Endothelial cell of umbilical vein (primary cell): ENCODE measurements around the gene PCNT. TPM values are rescaled to one million over a fixed set of nuclear protein-coding genes. Genes with fewer than 3 reads are reported as not detected.

Source experiments
- BruUV-seq: library from RNA; stranded (reverse); fragments of 400-500 nt; replicated peaks from 2 replicates; lab custom pipeline; 2021; lab: Mats Ljungman, UMichigan
- CTCF ChIA-PET: fragments of 300-600, 350-600 bp; sonication (Branson Sonifier 250); formaldehyde crosslinking; loops from one replicate; lab custom pipeline; 2021; ENCODE audit warnings: antibody characterized with exemption, inconsistent platforms; lab: Charles Lee
- POLR2A ChIA-PET: fragments of 300-600, 350-600 bp; sonication (Branson Sonifier 250); formaldehyde crosslinking; loops from one replicate; lab custom pipeline; 2021; ENCODE audit warnings: antibody characterized with exemption, inconsistent platforms; lab: Charles Lee
- DNase-seq: peaks from one replicate; pipeline ENCODE4 v3.0.0-alpha.2; 2011; ENCODE audit warnings: low read depth, low spot score
- FAIRE-seq: peaks from 2 replicates; lab custom pipeline; 2011; peaks lifted over from hg19 to GRCh38; lab: Jason Lieb, UNC
- H2AFZ ChIP-seq: 2 replicates; pipeline ENCODE4 v1.6.0; 2012; ENCODE audit warnings: low read depth, low read length, control low read depth, inconsistent platforms
- H3K27ac ChIP-seq: 2 replicates; pipeline ENCODE4 v1.5.1; 2011; ENCODE audit warnings: low read depth, mild to moderate bottlenecking, control low read depth, low read length, moderate library complexity; ENCODE audit not compliant: insufficient read depth
- H3K27me3 ChIP-seq, 2 experiments: 2 replicates each; pipeline versions ENCODE4 v1.6.0 to v1.6.1; 2011; ENCODE audit warnings: low read length in 2 of 2, mixed read lengths in 1 of 2; ENCODE audit not compliant: control insufficient read depth in 2 of 2, insufficient read depth in 2 of 2
- H3K36me3 ChIP-seq, 2 experiments: 2 replicates in 1 of 2; 3 replicates in 1 of 2; pipeline ENCODE4 v1.5.1; 2011; ENCODE audit warnings: low read length in 2 of 2, mild to moderate bottlenecking in 1 of 2, moderate library complexity in 1 of 2; ENCODE audit not compliant: control insufficient read depth in 2 of 2, insufficient read depth in 2 of 2; ENCODE audit errors: extremely low read depth in 1 of 2
- H3K4me1 ChIP-seq: 3 replicates; pipeline ENCODE4 v1.5.1; 2011; ENCODE audit warnings: mild to moderate bottlenecking, low read length; ENCODE audit not compliant: control insufficient read depth, insufficient read depth; ENCODE audit errors: extremely low read depth
- H3K4me2 ChIP-seq: 2 replicates; pipeline ENCODE4 v1.6.1; 2011; ENCODE audit warnings: low read length, control low read depth, mixed read lengths; ENCODE audit not compliant: insufficient read depth
- H3K4me3 ChIP-seq, 3 experiments: fragments of 200-600 bp in 1 of 3; sonication (generic), shearing (Covaris generic) in 1 of 3; replicated peaks in 1 of 3; 2 replicates each; pipeline ENCODE4 v1.5.1; 2011 to 2016; ENCODE audit warnings: control low read depth in 3 of 3, low read length in 3 of 3, mild to moderate bottlenecking in 2 of 3, inconsistent platforms in 1 of 3, low read depth in 1 of 3, moderate library complexity in 1 of 3; ENCODE audit not compliant: insufficient read depth in 1 of 3
- H3K79me2 ChIP-seq: 2 replicates; pipeline ENCODE4 v1.6.0; 2012; ENCODE audit warnings: low read length, inconsistent platforms; ENCODE audit not compliant: control insufficient read depth, insufficient read depth
- H3K9ac ChIP-seq: replicated peaks from 2 replicates; pipeline ENCODE3; 2011; ENCODE audit warnings: low read length, control low read depth; ENCODE audit not compliant: insufficient read depth; ENCODE audit errors: extremely low read depth
- H3K9me1 ChIP-seq: replicated peaks from 3 replicates; pipeline ENCODE4 v1.6.0; 2011; ENCODE audit warnings: mild to moderate bottlenecking, low read length; ENCODE audit not compliant: control insufficient read depth, insufficient read depth; ENCODE audit errors: extremely low read depth
- H3K9me3 ChIP-seq: replicated peaks from 2 replicates; pipeline ENCODE4 v1.5.1; 2012; ENCODE audit warnings: low read length, inconsistent platforms; ENCODE audit not compliant: control insufficient read depth, insufficient read depth
- H4K20me1 ChIP-seq: replicated peaks from 2 replicates; pipeline ENCODE3; 2011; ENCODE audit warnings: mild to moderate bottlenecking, low read length; ENCODE audit not compliant: control insufficient read depth, insufficient read depth; ENCODE audit errors: extremely low read depth
- EZH2 ChIP-seq: IDR thresholded peaks from 2 replicates; pipeline ENCODE4 v1.6.1; 2012; ENCODE audit warnings: borderline replicate concordance, low read depth, mild to moderate bottlenecking, moderate library complexity, low read length, inconsistent platforms; ENCODE audit not compliant: severe bottlenecking
- FOS ChIP-seq: IDR thresholded peaks from 2 replicates; pipeline ENCODE4 v1.6.1; 2011; ENCODE audit warnings: mild to moderate bottlenecking, low read length, moderate library complexity, borderline replicate concordance; ENCODE audit not compliant: insufficient read depth
- GATA2 ChIP-seq: IDR thresholded peaks from 2 replicates; pipeline ENCODE4 v1.7.0; 2011; ENCODE audit warnings: low read depth, mild to moderate bottlenecking, moderate library complexity, mixed read lengths, low read length; ENCODE audit not compliant: insufficient read length, insufficient read depth
- JUN ChIP-seq: IDR thresholded peaks from 2 replicates; pipeline ENCODE4 v1.6.1; 2011; ENCODE audit warnings: borderline replicate concordance, low read depth; ENCODE audit not compliant: insufficient read length, insufficient read depth
- MYC ChIP-seq: IDR thresholded peaks from one replicate; pipeline ENCODE4 v1.6.1; 2011; ENCODE audit warnings: mild to moderate bottlenecking, low read depth, low read length
- POLR2A ChIP-seq: IDR thresholded peaks from 2 replicates; pipeline ENCODE4 v1.6.1; 2012; ENCODE audit warnings: low read depth, mild to moderate bottlenecking, control low read depth, low read length
- POLR2AphosphoS5 ChIP-seq: IDR thresholded peaks from 2 replicates; pipeline ENCODE4 v1.6.1; 2012; ENCODE audit warnings: low read depth, mild to moderate bottlenecking, control low read depth, low read length, moderate library complexity; ENCODE audit not compliant: insufficient read depth
- dilution Hi-C: fragments of 300-500 bp; cut with MboI; formaldehyde crosslinking; loops from one replicate; pipeline ENCODE4 v1.15.0; 2019; ENCODE audit warnings: low sequenced_read_pairs; ENCODE audit not compliant: extremely low pct_ligation_motif_present
- intact Hi-C: fragments of 100-400 bp; cut with micrococcal nuclease; formaldehyde crosslinking; loops from one replicate; pipeline ENCODE4 v1.10.0; 2022
- polyA plus RNA-seq, 4 experiments: library from polyadenylated mRNA; depleted of rRNA in 3 of 4; stranded (reverse) in 3 of 4; unstranded in 1 of 4; fragments of >200 nt; gene quantifications; 2 replicates each; pipeline versions ENCODE4 v1.2.1 to v1.2.3, GENCODE V29; 2011 to 2012; ENCODE audit warnings: missing spikeins in 1 of 4
- total RNA-seq: library from RNA; stranded (reverse); gene quantifications from 2 replicates; pipeline ENCODE4 v1.2.3, GENCODE V29; 2021
- TF ChIP-seq, protein P1 (sequence below), 2 donors: IDR thresholded peaks; 1 replicate in 1 of 2; 2 replicates in 1 of 2; pipeline ENCODE4 v1.5.1; 2011; ENCODE audit warnings: low read length in 2 of 2, mild to moderate bottlenecking in 2 of 2, moderate library complexity in 2 of 2, control low read depth in 1 of 2, inconsistent platforms in 1 of 2, low read depth in 1 of 2; ENCODE audit not compliant: insufficient read depth in 1 of 2; ENCODE audit errors: extremely low read depth in 1 of 2
- TF ChIP-seq, protein P2 (sequence below): IDR thresholded peaks from 2 replicates; pipeline ENCODE4 v1.6.1; 2011; ENCODE audit not compliant: insufficient read depth, insufficient read length

Gene PCNT
- total and polyA plus RNA-seq, 2 donors (not counting 3 experiments of a cell fraction or from before 2014, with no cell fraction given): 9.6 to 49.5 TPM

DNA sequence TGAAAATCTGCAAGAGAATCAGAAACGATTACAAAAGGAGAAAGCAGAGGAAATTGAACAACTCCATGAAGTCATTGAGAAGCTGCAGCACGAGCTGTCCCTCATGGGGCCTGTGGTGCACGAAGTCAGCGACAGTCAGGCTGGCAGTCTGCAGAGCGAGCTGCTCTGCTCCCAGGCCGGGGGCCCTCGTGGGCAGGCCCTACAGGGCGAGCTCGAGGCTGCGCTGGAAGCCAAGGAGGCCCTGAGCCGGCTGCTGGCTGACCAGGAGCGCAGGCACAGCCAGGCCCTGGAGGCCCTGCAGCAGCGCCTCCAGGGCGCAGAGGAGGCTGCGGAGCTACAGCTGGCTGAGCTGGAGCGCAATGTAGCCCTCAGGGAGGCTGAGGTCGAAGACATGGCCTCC lies 87.3 kb downstream of the PCNT start:
- dilution Hi-C loops: no loop called here
- DNase-seq (no peak), FAIRE-seq (no peak)
- Histone ChIP-seq H3K27me3 (no peaks in the 10 kb centered on the region), H3K9me3 (no peaks in the 10 kb centered on the region), H3K79me2 (no peaks in the 10 kb centered on the region), H3K9me1 (no peaks in the 10 kb centered on the region), H4K20me1 (no peaks in the 10 kb centered on the region), H3K4me1 (no peaks in the 10 kb centered on the region), H3K4me3 (no peak overlapping the region), H2AFZ (no peak overlapping the region), H3K27ac (no peak overlapping the region), H3K9ac (no peak overlapping the region), H3K36me3 (peaks cover 2 to 8% of the 10 kb centered on the region in 2 experiments), H3K4me2 (no peak overlapping the region)
- intact Hi-C loops: no loop called here
- ChIA-PET POLR2A (no interaction called here), CTCF (interaction anchor here (1.4 kb wide), 1 partner anchor 258 kb away, joined by 3 read pairs; no protein-coding TSS in a partner anchor)
- BruUV-seq: TSS peak; percentile 59
- TF ChIP-seq GATA2: no peak
- no peak for TF ChIP-seq POLR2A
- no peak for TF ChIP-seq EZH2
- TF ChIP-seq POLR2AphosphoS5: no peak
- TF ChIP-seq, protein P1, sequence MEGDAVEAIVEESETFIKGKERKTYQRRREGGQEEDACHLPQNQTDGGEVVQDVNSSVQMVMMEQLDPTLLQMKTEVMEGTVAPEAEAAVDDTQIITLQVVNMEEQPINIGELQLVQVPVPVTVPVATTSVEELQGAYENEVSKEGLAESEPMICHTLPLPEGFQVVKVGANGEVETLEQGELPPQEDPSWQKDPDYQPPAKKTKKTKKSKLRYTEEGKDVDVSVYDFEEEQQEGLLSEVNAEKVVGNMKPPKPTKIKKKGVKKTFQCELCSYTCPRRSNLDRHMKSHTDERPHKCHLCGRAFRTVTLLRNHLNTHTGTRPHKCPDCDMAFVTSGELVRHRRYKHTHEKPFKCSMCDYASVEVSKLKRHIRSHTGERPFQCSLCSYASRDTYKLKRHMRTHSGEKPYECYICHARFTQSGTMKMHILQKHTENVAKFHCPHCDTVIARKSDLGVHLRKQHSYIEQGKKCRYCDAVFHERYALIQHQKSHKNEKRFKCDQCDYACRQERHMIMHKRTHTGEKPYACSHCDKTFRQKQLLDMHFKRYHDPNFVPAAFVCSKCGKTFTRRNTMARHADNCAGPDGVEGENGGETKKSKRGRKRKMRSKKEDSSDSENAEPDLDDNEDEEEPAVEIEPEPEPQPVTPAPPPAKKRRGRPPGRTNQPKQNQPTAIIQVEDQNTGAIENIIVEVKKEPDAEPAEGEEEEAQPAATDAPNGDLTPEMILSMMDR (IDR thresholded peaks at IDR 0.05; ENCODE audit: extremely low read depth in 1 of 2, insufficient read depth in 1 of 2, low read depth in 1 of 2, low read length in 2 of 2): no peak
- no peak for TF ChIP-seq FOS
- TF ChIP-seq, protein P2, sequence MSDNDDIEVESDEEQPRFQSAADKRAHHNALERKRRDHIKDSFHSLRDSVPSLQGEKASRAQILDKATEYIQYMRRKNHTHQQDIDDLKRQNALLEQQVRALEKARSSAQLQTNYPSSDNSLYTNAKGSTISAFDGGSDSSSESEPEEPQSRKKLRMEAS: no peak
- TF ChIP-seq JUN: no peak
- TF ChIP-seq MYC: no peak
